GM19240 (cell line): Measurements from ENCODE around the gene NDUFA3.

Experiments
- DNase-seq: peaks from one replicate; pipeline ENCODE4 v3.0.0; 2011; ENCODE audit warnings: low spot score; ENCODE audit not compliant: insufficient read length

The NDUFA3 gene

DNA sequence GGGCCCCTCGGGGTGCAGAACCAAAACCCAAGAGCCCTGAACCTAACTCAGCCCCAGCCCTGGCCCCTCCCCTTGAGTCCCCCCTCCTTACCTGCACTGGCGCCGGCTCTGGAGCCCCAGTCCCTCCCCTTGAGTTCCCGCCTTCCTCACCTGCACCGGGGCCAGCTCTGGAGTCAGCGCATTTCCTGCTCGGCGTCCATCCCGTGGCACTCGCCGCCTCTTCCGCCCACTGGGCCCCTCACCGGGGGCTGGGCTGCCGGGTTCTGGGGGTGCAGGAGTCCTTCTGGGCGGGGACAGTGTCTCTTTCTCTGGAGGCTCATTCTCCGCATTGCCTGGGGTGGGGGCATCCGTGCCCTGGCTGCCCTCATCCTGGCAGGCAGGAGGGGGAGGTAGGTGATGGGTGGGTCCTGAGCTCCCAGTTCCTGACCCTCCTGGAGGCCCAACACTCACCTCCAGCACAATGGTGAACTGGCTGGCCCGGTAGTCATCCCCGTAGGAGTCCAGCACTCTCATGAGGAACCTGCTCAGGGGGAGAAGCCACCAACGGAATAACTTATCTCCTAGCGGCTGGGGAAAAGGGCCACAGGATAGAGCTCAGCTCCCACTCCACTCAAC lies 5.3 kb downstream of the NDUFA3 start:
- no peak for DNase-seq

- DNase-seq, result no peak
These were observed 5.8 kb downstream of the NDUFA3 start for GRCh38 chr19:54108496-54108895.

GRCh38 chr19:54109651-54110050 lies 7.0 kb downstream of the NDUFA3 start:
- no peak for DNase-seq

DNA sequence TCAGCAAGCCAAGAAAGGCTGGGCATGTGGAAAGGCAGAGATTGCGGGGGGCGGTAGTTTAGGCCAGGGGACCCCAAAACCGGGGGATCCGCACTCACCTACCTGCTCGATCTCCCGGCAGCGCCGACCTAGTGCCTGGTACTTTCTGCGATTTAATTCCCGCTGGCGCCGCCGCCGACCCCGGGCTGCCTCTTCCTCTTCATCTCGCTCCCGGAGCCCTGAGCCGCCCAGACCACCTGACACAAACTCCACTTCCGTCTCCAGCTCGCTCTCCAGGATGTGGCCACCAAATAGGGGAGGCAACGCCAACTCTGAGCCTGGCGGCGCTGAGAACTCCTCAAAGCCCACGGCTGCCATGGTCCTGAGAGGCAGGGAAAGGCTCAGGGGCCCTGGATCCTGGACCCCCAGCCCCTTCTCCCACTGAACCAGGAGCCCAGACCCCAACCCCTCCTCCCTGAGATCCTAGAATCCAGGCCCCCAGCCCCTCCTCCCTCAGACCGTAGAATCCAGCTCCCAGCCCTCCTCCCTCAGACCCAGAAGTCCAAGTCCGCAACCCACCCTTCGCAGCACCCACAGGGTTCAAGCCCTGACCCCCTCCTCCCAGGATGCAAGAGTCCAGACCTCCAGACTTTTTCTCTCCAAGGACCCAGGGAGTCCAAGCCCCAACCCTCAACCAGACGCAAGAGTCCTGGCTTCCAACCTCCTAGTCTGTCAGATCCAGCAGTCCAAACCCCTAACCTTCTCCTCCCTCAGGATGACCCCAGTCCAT lies 11.9 kb downstream of the NDUFA3 start:
- no peak for DNase-seq

DNA sequence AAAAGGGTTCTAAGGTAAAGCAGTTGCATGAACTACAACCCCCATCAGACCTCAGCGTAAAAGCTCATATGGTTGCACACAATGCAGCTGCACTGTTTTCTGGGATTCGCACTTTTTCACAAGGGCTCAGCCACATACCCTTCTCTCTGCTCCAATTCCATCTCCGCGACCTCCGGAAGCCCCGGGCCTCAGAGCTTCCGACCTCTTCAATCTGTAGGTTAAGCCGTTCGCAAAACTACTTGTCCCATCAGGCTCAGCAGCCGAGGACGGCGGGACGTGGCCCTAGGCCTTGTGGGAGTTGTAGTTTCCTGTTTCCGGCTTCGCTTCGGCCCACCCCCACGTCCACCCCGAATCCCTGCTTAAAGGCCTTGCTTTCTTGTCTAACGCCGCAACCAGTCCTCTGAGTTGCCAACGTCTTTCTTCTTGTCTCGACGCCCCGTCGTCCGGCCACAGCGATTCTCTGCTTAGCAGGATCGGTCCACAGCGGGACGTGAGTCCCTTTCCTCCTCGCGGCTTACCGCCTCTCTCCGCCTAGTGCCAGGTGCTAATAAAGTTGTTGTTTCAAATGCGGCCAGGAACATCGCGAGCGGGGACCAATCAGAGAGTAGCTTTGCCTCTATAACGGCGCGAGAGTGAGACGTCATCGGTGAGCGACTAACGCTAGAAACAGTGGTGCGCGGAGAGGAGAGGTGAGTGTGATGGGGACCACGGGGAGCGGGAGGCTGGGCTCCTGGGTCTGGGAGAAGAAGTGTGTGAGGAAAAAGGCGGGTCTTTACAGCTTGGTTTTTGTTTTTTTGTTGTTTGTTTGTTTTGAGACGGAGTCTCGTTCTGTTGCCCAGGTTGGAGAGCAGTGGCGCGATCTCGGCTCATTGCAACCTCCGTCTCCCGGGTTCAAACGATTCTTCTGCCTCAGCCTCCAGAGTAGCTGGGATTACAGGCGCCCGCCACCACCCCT lies 12.7 kb downstream of the NDUFA3 start, which contains the start of the genes PRPF31 and TFPT:
TSS of gene PRPF31 (plus strand) at position 646 of the 955 bp plus-strand sequence. CDS start 2,525 bp downstream, outside the sequence.
TSS of gene TFPT (minus strand) at position 549 of the 955 bp plus-strand sequence. CDS start at position 161, 388 bp downstream.
- DNase-seq, result peak; percentile 99

GRCh38 chr19:54121259-54121658 lies 18.6 kb downstream of the NDUFA3 start:
- no peak for DNase-seq

GRCh38 chr19:54123682-54124081 lies 21.0 kb downstream of the NDUFA3 start:
- DNase-seq, result no peak

- no peak for DNase-seq
These were observed 21.7 kb downstream of the NDUFA3 start for GRCh38 chr19:54124393-54124792.

GRCh38 chr19:54125713-54126112 lies 23.1 kb downstream of the NDUFA3 start:
- DNase-seq, result no peak

GRCh38 chr19:54127688-54128440 lies 25.2 kb downstream of the NDUFA3 start:
- DNase-seq, result no peak

DNA sequence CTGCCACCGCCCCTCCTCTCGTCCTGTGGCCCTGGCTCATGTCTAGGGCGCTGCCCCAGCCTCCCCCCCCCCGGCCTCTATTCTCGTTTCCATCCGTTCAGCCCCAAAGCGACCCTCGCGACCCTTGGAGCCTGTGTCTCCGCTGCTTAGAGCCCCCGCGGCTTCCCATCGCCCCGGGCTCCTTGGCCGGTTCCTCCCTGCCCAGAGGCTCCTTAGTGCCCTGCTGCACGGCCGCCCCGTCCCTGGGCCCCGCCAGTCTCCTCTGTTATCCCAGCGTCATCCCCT lies 25.7 kb downstream of the NDUFA3 start:
- no peak for DNase-seq

DNA sequence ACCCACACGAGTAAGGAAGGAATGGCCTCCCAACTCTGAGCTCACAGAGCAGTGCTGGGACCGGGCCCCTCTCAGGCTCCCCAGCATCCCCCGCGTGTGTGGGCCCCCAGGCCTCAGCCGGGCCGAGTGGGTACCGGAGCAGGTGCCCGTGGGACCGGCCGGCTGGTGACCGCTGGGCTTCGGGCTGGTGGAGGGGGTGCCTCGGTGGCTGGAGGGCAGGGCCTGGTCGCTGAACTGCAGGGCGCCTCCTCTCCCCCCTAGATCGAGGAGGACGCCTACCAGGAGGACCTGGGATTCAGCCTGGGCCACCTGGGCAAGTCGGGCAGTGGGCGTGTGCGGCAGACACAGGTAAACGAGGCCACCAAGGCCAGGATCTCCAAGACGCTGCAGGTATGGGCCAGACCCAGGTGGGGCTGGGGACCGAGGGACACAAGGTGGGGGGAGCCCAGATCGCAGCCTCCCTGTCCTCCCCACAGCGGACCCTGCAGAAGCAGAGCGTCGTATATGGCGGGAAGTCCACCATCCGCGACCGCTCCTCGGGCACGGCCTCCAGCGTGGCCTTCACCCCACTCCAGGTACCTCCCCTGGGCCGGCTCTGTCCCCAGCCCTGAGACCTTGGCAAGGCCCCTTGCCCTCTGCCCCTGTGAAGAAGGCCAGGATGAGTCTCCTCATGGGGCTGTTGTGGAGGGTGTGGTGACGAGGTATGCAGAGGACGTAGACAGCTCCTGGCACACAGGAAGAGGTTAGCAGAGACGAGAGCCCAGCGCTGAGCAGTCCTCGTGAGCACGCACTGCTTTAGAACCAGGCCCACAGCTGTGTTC lies 26.4 kb downstream of the NDUFA3 start:
- DNase-seq, result no peak

GRCh38 chr19:54129617-54129996 lies 27.0 kb downstream of the NDUFA3 start:
- no peak for DNase-seq

DNA sequence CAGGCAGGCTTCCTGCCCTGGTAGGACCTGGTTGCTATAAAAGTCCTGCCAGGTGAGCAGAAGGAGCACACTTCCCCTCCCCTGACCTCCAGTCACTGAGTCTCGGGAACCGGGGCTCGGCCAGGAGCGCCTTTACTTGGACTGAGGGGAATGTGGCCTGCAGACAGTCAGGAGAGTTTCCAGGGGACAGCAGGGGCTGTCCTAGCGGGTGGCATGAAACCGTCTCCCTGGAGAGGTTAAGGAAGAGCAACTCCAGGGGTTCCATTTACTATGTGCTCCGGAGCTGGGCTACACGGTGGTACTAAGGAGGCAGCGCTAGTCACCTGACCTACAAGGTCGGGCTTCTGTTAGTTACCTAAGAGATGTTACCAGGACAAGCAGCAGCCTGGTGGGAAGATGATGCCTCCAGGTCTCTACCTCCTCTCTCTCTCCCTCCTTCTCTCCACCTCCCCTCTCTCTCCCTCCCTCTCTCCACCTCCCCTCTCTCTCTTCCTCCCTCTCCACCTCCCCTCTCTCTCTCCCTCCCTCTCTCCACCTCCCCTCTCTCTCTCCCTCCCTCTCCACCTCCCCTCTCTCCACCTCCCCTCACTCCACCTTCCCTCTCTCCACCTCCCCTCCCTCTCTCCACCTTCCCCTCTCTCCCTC lies 30.8 kb downstream of the NDUFA3 start:
- no peak for DNase-seq

DNA sequence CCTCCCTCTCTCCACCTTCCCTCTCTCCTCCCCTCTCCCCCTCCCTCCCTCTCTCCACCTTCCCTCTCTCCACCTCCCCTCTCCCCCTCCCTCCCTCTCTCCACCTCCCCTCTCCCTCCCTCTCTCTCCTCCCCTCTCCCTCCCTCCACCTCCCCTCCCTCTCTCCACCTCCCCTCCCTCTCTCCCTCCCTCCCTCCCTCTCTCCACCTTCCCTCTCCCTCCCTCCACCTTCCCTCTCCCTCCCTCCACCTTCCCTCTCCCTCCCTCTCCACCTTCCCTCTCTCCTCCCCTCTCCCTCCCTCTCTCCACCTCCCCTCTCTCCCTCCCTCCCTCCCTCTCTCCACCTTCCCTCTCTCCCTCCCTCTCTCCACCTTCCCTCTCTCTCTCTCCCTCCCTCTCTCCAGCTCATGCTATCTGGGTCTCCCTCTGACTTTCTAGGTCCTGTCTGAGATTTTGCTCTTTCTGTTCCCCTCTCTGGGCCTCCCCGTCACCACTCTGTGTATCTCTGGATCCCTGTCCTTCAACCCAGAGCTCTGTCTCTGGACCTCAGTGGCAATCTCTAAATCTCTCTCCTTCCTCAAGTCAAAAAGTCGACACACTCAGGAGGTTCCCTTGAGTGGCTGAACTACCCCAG lies 31.4 kb downstream of the NDUFA3 start:
- DNase-seq, result no peak

- no peak for DNase-seq
These were observed 33.6 kb downstream of the NDUFA3 start for GRCh38 chr19:54136086-54136863.

DNA sequence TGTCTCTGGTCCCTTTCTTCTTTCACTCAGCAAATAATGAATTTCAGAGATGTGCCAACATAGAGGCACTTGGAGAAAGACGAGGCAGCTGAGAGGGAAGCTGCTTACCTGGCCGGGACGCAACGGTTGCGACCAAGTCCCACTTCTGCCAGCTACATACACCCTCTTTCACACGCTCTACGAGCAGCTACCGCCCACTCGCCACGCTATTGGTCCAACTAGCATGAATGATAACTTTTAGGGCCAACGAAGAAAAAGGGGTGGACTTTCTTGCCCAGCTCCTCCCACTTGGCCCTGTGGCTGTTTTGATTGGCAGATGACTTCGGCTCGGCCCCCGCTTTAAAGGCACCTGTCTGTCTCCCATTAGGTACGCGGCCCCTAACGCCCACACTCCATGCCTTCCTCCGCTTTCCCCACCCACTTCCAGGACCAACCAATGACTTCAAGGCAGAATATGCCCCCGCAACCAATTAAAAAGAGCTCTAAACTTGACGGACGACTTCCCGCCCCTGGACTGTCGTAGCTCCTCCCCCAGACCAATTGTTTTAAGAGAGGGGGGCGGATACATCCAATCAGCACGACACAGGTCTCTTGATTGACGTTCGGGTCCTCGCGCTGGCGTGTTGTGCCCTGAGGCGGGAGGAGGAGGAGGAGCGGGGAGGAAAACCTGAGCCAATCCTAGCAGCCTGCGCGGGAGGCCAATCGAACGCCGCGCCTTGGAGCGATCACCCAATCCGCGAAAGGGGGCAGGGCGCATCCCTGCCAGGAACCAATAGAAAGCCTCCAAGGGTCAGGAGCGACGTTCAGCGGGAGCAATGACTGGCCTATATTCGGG lies 34.4 kb downstream of the NDUFA3 start:
- peak; percentile 100 for DNase-seq
